GM23248 (cell line): Measurements from ENCODE around the gene CELSR2. TPM values are rescaled to one million over a fixed set of nuclear protein-coding genes. Genes with fewer than 3 reads are reported as not detected.

Experiments used
- DNase-seq: peaks from one replicate; pipeline ENCODE4 v3.0.0-alpha.2; 2015
- H2AFZ ChIP-seq: fragments of 200-600 bp; sonication (generic); 2 replicates; pipeline ENCODE4 v1.6.1; 2016; ENCODE audit warnings: antibody characterized with exemption
- H3F3A ChIP-seq: fragments of 200-600 bp; sonication (generic); 2 replicates; pipeline ENCODE4 v1.6.1; 2016; ENCODE audit warnings: mild to moderate bottlenecking, antibody characterized with exemption, mixed run types; ENCODE audit not compliant: insufficient read depth
- H3K27ac ChIP-seq: fragments of 200-600 bp; sonication (generic); 2 replicates; pipeline ENCODE4 v1.5.1; 2016; ENCODE audit warnings: mild to moderate bottlenecking
- H3K27me3 ChIP-seq: fragments of 200-600 bp; sonication (generic); replicated peaks from 2 replicates; pipeline ENCODE4 v1.6.1; 2016; ENCODE audit warnings: mild to moderate bottlenecking; ENCODE audit not compliant: insufficient read depth
- H3K36me3 ChIP-seq: fragments of 200-600 bp; sonication (generic); 2 replicates; pipeline ENCODE4 v1.6.1; 2016; ENCODE audit warnings: low read depth, mild to moderate bottlenecking
- H3K4me1 ChIP-seq: fragments of 200-600 bp; sonication (generic); 2 replicates; pipeline ENCODE4 v1.6.1; 2016; ENCODE audit warnings: mild to moderate bottlenecking; ENCODE audit not compliant: insufficient read depth
- H3K4me2 ChIP-seq: fragments of 200-600 bp; sonication (generic); one replicate; pipeline ENCODE4 v1.6.1; 2016; ENCODE audit warnings: mild to moderate bottlenecking; ENCODE audit not compliant: unreplicated experiment
- H3K4me3 ChIP-seq: fragments of 200-600 bp; sonication (generic); 2 replicates; pipeline ENCODE4 v1.5.1; 2016; ENCODE audit warnings: mild to moderate bottlenecking
- H3K79me2 ChIP-seq: fragments of 200-600 bp; sonication (generic); 2 replicates; pipeline ENCODE4 v1.6.1; 2016; ENCODE audit warnings: mild to moderate bottlenecking; ENCODE audit not compliant: insufficient read depth
- H3K9ac ChIP-seq: fragments of 200-600 bp; sonication (generic); 2 replicates; pipeline ENCODE4 v1.6.1; 2016; ENCODE audit warnings: mild to moderate bottlenecking
- H3K9me2 ChIP-seq: fragments of 200-600 bp; sonication (generic); 2 replicates; pipeline ENCODE4 v1.6.1; 2016; ENCODE audit warnings: mixed run types, mild to moderate bottlenecking, moderate library complexity; ENCODE audit not compliant: insufficient read depth
- H3K9me3 ChIP-seq: fragments of 200-600 bp; sonication (generic); one replicate; pipeline ENCODE4 v1.6.1; 2017; ENCODE audit warnings: low read depth
- H4K20me1 ChIP-seq: fragments of 200-600 bp; sonication (generic); 2 replicates; pipeline ENCODE4 v1.6.0; 2016; ENCODE audit not compliant: insufficient read depth
- EZH2 ChIP-seq: fragments of 200-600 bp; sonication (generic); IDR thresholded peaks from 2 replicates; pipeline ENCODE4 v1.6.1; 2018; ENCODE audit warnings: antibody characterized with exemption, mild to moderate bottlenecking; ENCODE audit not compliant: insufficient read depth, poor library complexity, severe bottlenecking
- EZH2phosphoT487 ChIP-seq: fragments of 200-600 bp; sonication (generic); IDR thresholded peaks from 2 replicates; pipeline ENCODE4 v1.6.1; 2018; ENCODE audit warnings: antibody characterized with exemption, moderate library complexity, mild to moderate bottlenecking, low read depth; ENCODE audit not compliant: insufficient read depth
- WGBS, 2 experiments: methylation state at CpG; one replicate each; pipeline ENCODE4 v1.1.6; 2015 to 2017; ENCODE audit warnings: low lambda C conversion rate in 2 of 2, low coverage in 1 of 2; ENCODE audit errors: missing lambda C conversion rate in 2 of 2; 5-methylcytosine and 5-hydroxymethylcytosine counted together
- in situ Hi-C: fragments of 300-500 bp; cut with MboI; formaldehyde crosslinking; loops from 2 replicates; pipeline ENCODE4 v1.15.0; 2020
- polyA plus RNA-seq: library from polyadenylated mRNA; unstranded; fragments of >200 nt; fragmentation: Nextera tagmentation; extraction: Ambion mirVana; gene quantifications from 2 replicates; pipeline ENCODE4 v1.2.1, GENCODE V29; 2016
- total RNA-seq: library from RNA; depleted of rRNA; stranded (reverse); fragments of >200 nt; shearing (Covaris generic); gene quantifications from 2 replicates; pipeline ENCODE4 v1.2.3, GENCODE V29; 2014

Gene CELSR2
- total and polyA plus RNA-seq, 2 experiments from 2014 or later = 0.11 to 0.32 TPM

GRCh38 chr1:109290998-109291397, 41.7 kb downstream of the CELSR2 start:
- 50 to 55% methylated on average over 6 of the region's 6 CpGs for WGBS, 2 experiments
- H3K4me2 ChIP-seq = no peak overlapping the region
- H3K4me1 ChIP-seq = 0 out of 2 replicates have a peak, but pooled peaks cover 7% of the 10 kb centered on the region
- H4K20me1 ChIP-seq = no peaks in the 10 kb centered on the region
- no peak overlapping the region for H3K9ac ChIP-seq
- no peaks in the 10 kb centered on the region for H3F3A ChIP-seq
- no peaks in the 10 kb centered on the region for H3K27me3 ChIP-seq
- H3K36me3 ChIP-seq = no peaks in the 10 kb centered on the region
- TF ChIP-seq EZH2 (no peak), EZH2phosphoT487 (no peak)
- no peak overlapping the region for H2AFZ ChIP-seq
- no peak for DNase-seq
- no peaks in the 10 kb centered on the region for H3K9me2 ChIP-seq
- in situ Hi-C loops = no loop called here
- no peaks in the 10 kb centered on the region for H3K9me3 ChIP-seq
- no peak overlapping the region for H3K27ac ChIP-seq
- H3K4me3 ChIP-seq = no peak overlapping the region
- H3K79me2 ChIP-seq = no peaks in the 10 kb centered on the region

- in situ Hi-C loops = no loop called here
- no peaks in the 10 kb centered on the region for H3K79me2 ChIP-seq
- H4K20me1 ChIP-seq = no peaks in the 10 kb centered on the region
- WGBS, 2 experiments = 65 to 76% methylated on average over 9 of the region's 9 CpGs
- no peak overlapping the region for H3K4me2 ChIP-seq
- no peaks in the 10 kb centered on the region for H3K9me3 ChIP-seq
- H3K27me3 ChIP-seq = no peaks in the 10 kb centered on the region
- H3K36me3 ChIP-seq = no peaks in the 10 kb centered on the region
- DNase-seq = no peak
- no peak overlapping the region for H3K27ac ChIP-seq
- no peak overlapping the region for H3K9ac ChIP-seq
- H3K9me2 ChIP-seq = no peaks in the 10 kb centered on the region
- H3F3A ChIP-seq = no peaks in the 10 kb centered on the region
- H3K4me1 ChIP-seq = 0 out of 2 replicates have a peak, but pooled peaks cover 7% of the 10 kb centered on the region
- H2AFZ ChIP-seq = no peak overlapping the region
- TF ChIP-seq EZH2phosphoT487 (no peak), EZH2 (no peak)
- no peak overlapping the region for H3K4me3 ChIP-seq
Measured at GRCh38 chr1:109292364-109292763, 43.0 kb downstream of the CELSR2 start.

GRCh38 chr1:109293026-109293425, 43.7 kb downstream of the CELSR2 start:
- no peak for TF ChIP-seq EZH2
- TF ChIP-seq EZH2phosphoT487 = no peak
- Histone ChIP-seq H3K9me2 (no peaks in the 10 kb centered on the region), H3K4me3 (no peak overlapping the region), H3F3A (peaks cover 4% of the 10 kb centered on the region), H3K9me3 (no peaks in the 10 kb centered on the region), H4K20me1 (no peaks in the 10 kb centered on the region), H3K4me1 (peaks cover 10% of the 10 kb centered on the region), H2AFZ (no peak overlapping the region), H3K27me3 (no peaks in the 10 kb centered on the region), H3K27ac (no peak overlapping the region), H3K36me3 (no peaks in the 10 kb centered on the region), H3K9ac (no peak overlapping the region), H3K79me2 (no peaks in the 10 kb centered on the region), H3K4me2 (no peak overlapping the region)
- WGBS, 2 experiments = 88% methylated on average over 2 of the region's 2 CpGs
- no peak for DNase-seq
- in situ Hi-C loops = no loop called here

GRCh38 chr1:109294481-109294880, 45.1 kb downstream of the CELSR2 start:
- peaks cover 18% of the 10 kb centered on the region for H3F3A ChIP-seq
- H3K9me3 ChIP-seq = no peaks in the 10 kb centered on the region
- DNase-seq = no peak
- H3K27ac ChIP-seq = no peak overlapping the region
- H2AFZ ChIP-seq = no peak overlapping the region
- H3K4me1 ChIP-seq = peaks cover 25% of the 10 kb centered on the region
- H3K4me2 ChIP-seq = no peak overlapping the region
- no peaks in the 10 kb centered on the region for H3K36me3 ChIP-seq
- in situ Hi-C loops = no loop called here
- WGBS, 2 experiments = 73 to 80% methylated on average over 4 of the region's 4 CpGs
- TF ChIP-seq EZH2 (no peak), EZH2phosphoT487 (no peak)
- H3K79me2 ChIP-seq = no peaks in the 10 kb centered on the region
- H3K9me2 ChIP-seq = no peaks in the 10 kb centered on the region
- H3K9ac ChIP-seq = no peak overlapping the region
- no peaks in the 10 kb centered on the region for H4K20me1 ChIP-seq
- no peaks in the 10 kb centered on the region for H3K27me3 ChIP-seq
- H3K4me3 ChIP-seq = no peak overlapping the region

- H3F3A ChIP-seq = peaks cover 22% of the 10 kb centered on the region
- no peak overlapping the region for H3K4me3 ChIP-seq
- H3K36me3 ChIP-seq = no peaks in the 10 kb centered on the region
- H4K20me1 ChIP-seq = no peaks in the 10 kb centered on the region
- 75 to 76% methylated on average over 12 of the region's 12 CpGs for WGBS, 2 experiments
- H3K4me1 ChIP-seq = peaks cover 29% of the 10 kb centered on the region
- H3K79me2 ChIP-seq = no peaks in the 10 kb centered on the region
- no peak overlapping the region for H3K4me2 ChIP-seq
- H3K9me2 ChIP-seq = no peaks in the 10 kb centered on the region
- no peak overlapping the region for H3K27ac ChIP-seq
- DNase-seq = no peak
- in situ Hi-C loops = no loop called here
- TF ChIP-seq EZH2phosphoT487 = no peak
- no peak overlapping the region for H3K9ac ChIP-seq
- no peaks in the 10 kb centered on the region for H3K9me3 ChIP-seq
- H3K27me3 ChIP-seq = no peaks in the 10 kb centered on the region
- H2AFZ ChIP-seq = no peak overlapping the region
Measured at GRCh38 chr1:109295712-109296415, 46.5 kb downstream of the CELSR2 start.
